GM12873 (cell line): ENCODE measurements around the gene PRTFDC1.

ENCODE experiments used
- CTCF ChIP-seq: IDR thresholded peaks from 2 replicates; pipeline ENCODE4 v1.5.1; 2012; ENCODE audit warnings: low read depth, mild to moderate bottlenecking, moderate library complexity, low read length, control low read depth; ENCODE audit not compliant: insufficient read depth; ENCODE audit errors: missing control alignments

The PRTFDC1 gene

DNA sequence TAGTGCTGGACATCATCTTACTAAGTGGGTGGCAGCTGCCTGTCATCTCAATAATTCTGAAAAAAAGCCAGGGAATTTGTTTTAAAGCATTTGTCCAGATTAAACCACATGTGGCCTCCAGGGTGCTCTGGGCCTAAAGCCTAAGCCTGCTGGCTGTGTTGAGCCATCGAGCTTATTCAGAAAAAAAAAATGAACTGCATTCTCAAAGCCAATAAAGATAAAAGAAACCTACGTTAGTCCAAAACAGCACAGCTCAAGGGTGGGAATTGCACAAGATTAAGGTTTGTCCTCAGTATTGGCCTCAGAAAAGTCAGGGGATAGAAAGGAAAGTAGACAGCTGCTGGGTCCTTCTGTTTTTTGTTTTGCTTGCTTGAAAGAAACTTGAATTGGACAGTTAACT is 22.6 kb upstream of the PRTFDC1 start:
- no peak for TF ChIP-seq CTCF

- no peak for TF ChIP-seq CTCF
Observed at GRCh38 chr10:24973163-24973562, 20.8 kb upstream of the PRTFDC1 start.

DNA sequence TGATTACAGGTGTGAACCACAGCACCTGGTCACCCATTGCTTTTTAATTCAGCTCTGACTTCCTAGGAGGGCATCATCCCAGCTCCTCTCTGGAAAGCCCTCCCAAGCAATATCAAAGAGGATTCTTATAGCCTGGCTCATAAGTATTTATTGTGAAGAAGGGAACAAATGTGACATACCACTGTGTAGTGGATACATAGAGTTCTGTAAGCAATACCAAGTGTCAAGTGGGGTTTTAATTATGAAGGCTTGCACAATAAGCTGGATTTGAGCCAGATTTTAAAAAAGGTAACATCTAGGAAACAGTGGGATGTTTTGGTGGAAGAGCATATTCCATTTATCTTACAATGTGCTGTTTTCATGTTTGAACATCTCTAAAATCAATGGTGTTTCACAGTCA is 19.0 kb upstream of the PRTFDC1 start:
- TF ChIP-seq CTCF, result no peak

DNA sequence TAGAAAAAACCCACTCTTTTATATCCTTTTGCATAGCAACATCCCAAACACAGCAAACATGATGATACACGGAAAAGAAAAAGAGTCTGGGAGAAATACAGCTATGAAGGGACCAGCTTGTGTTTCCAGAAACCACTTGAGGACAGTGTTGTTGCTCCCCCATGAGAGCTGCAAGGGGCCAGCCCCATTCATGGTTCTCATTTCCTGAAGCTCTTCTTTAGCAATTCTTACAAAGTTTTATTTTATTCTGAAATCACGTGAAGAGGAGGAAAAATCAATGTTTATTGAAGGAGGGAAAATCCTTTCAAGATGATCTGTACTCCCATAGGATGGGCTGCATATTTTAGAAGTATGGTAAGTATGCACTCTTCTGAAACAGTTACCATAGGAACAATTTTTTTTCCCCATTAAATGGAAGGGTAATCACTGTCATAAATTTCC is 17.5 kb upstream of the PRTFDC1 start:
- TF ChIP-seq CTCF, result no peak

- TF ChIP-seq CTCF, result no peak
Observed at GRCh38 chr10:24968349-24968748, 15.9 kb upstream of the PRTFDC1 start.

DNA sequence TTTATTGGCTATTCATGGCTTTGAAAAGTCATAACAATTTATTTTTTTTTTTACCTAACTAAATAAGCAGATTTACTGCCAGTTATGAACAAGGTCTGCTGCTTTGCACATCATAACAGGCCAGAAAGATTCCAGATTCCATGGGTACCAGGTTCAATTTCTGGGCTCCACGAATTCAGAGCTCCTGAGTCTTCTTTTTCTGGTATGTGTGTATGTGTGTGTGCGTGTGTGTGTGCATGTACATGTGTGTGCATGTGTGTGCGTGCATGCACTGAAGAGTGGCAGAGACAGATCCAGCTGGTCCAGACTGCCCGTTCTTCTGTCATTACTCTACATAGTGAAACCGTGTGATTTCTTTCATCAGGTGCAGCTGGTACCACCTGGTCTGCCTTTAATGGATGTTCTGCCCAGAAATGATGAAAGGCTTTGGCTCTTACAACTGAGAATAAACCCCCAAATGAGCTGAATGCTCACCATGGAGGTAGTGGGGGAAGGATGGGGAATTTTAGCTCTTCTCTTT is 14.6 kb upstream of the PRTFDC1 start:
- TF ChIP-seq CTCF, result no peak

DNA sequence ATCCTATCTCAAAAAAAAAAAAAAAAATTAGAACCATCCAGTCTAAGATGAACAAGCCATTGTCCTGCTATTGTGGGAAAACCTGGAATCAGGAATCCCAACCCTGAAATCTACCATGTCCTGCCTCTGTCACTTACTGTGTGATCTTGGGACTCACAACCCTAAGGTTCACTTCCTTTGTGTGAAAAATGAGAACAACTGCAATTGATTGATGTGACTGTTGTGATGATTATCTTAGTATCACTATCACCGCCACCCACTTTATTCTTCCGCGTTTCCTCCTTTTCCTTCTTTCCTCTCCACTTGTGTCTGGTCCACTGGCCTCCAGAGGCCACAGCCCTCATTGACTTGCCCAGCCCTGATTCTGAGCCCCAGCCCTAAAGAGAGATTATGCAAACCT is 12.6 kb upstream of the PRTFDC1 start:
- TF ChIP-seq CTCF, result no peak
